ENCODE data around the gene ADD2.

Gene ADD2

DNA sequence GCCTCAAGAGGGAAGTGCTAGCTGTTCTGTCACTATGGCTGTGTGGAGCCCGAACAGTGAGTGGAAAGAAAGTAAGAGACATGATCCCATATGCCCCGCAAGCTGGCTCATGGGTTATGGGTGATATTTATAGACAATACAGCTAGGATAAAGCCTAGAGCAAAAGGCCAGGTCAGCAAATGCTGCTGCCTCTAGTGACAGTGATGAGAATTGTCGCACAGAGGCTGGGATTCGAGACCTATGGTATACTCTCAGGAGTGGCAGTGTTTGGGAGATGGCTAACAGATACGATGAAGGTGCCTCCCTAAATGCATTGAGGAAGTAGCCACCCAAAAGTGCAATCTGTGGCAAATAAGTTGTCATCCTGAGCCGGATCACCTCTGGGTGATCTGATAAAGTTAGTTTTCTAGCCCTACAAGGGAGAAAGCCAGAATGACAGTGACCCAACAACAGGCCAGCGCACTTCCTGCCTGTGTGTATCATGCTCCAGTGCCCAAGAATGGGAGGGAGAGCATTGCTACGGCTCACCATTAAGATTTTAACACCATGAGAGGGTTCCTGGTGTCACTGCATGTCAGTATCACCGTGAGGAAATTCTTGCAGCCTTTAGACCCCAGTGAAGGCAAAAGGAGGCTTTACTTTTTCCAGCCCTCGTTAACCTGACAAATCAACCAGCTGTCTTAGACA, 122.1 kb downstream of the ADD2 start:
- Histone ChIP-seq H3K4me1 (ENCODE audit: control insufficient read depth, insufficient read depth, low read length) (peaks cover 1% of the 10 kb centered on the region; the same call in 1 of the 2 replicates), H3K27me3 (ENCODE audit: control insufficient read depth, insufficient read depth, low read length) (no peaks in the 10 kb centered on the region), H3K4me3 (ENCODE audit: low read length) (no peak overlapping the region), H3K36me3 (ENCODE audit: control insufficient read depth, insufficient read depth, low read length) (no peaks in the 10 kb centered on the region), H3K9me3 (ENCODE audit: control insufficient read depth, insufficient read depth, low read length) (no peaks in the 10 kb centered on the region), H3K27ac (ENCODE audit: low read length) (no peak overlapping the region)
- no peak for DNase-seq (ENCODE audit: low read depth, low spot score)
- no CpG with 5 or more reads among the region's 10 CpGs for WGBS (ENCODE audit: insufficient coverage, insufficient read length)

DNA sequence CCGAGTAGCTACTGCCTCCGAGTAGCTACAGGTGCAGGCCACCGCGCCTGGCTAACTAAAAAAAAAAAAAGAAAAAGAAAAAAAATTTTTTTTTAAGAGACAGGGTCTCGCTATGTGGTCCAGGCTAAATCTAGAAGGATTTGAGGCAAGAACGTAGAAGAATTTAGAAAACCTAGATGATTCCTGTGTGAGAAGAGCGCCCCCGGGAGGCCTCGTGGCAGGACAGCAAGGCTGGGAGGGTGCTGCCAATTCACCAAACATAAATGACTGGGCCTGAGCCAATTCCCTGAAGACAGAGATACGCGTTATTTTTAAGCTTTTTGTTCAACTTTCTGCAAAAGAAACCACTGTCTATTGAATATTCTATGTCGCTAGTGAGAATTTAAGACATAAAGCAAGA, 124.3 kb downstream of the ADD2 start:
- no peaks in the 10 kb centered on the region for H3K36me3 ChIP-seq (ENCODE audit: control insufficient read depth, insufficient read depth, low read length)
- H3K4me3 ChIP-seq (ENCODE audit: low read length), result no peak overlapping the region
- H3K4me1 ChIP-seq (ENCODE audit: control insufficient read depth, insufficient read depth, low read length), result peaks cover 1% of the 10 kb centered on the region; the same call in 1 of the 2 replicates
- DNase-seq (ENCODE audit: low read depth, low spot score), result no peak
- WGBS (ENCODE audit: insufficient coverage, insufficient read length), result no CpG with 5 or more reads among the region's 12 CpGs
- H3K27me3 ChIP-seq (ENCODE audit: control insufficient read depth, insufficient read depth, low read length), result no peaks in the 10 kb centered on the region
- H3K27ac ChIP-seq (ENCODE audit: low read length), result no peak overlapping the region
- H3K9me3 ChIP-seq (ENCODE audit: control insufficient read depth, insufficient read depth, low read length), result no peaks in the 10 kb centered on the region

DNA sequence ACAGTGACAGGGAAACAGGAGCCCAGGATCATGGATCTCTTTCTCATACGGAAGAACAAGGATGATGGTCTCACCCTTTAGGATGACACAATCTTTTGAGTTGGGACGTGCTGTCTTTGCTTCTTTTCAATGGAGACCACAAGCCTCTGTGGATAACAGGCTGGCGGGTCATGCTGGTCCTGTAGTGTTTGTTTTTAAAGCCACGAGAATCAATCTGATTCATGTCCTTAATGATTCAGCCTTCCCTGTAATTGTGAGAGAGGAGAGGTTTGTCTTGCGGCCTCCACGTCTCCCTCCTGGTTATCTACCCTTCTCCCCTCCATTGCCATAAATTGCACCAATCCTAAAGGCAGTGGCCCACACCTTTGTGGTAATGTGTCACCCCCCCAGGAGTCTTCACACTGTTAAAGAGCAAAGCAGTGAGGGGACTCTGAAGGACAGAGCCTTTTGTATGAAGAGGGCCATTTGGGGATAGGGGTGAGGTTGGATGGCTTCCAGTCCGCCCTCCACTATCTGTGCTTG, 126.7 kb downstream of the ADD2 start:
- H3K36me3 ChIP-seq (ENCODE audit: control insufficient read depth, insufficient read depth, low read length), result no peaks in the 10 kb centered on the region
- WGBS (ENCODE audit: insufficient coverage, insufficient read length), result no CpG with 5 or more reads among the region's 7 CpGs
- H3K4me3 ChIP-seq (ENCODE audit: low read length), result no peak overlapping the region
- no peaks in the 10 kb centered on the region for H3K9me3 ChIP-seq (ENCODE audit: control insufficient read depth, insufficient read depth, low read length)
- DNase-seq (ENCODE audit: low read depth, low spot score), result no peak
- peaks cover 1% of the 10 kb centered on the region; the same call in 1 of the 2 replicates for H3K4me1 ChIP-seq (ENCODE audit: control insufficient read depth, insufficient read depth, low read length)
- H3K27ac ChIP-seq (ENCODE audit: low read length), result no peak overlapping the region
- H3K27me3 ChIP-seq (ENCODE audit: control insufficient read depth, insufficient read depth, low read length), result no peaks in the 10 kb centered on the region

DNA sequence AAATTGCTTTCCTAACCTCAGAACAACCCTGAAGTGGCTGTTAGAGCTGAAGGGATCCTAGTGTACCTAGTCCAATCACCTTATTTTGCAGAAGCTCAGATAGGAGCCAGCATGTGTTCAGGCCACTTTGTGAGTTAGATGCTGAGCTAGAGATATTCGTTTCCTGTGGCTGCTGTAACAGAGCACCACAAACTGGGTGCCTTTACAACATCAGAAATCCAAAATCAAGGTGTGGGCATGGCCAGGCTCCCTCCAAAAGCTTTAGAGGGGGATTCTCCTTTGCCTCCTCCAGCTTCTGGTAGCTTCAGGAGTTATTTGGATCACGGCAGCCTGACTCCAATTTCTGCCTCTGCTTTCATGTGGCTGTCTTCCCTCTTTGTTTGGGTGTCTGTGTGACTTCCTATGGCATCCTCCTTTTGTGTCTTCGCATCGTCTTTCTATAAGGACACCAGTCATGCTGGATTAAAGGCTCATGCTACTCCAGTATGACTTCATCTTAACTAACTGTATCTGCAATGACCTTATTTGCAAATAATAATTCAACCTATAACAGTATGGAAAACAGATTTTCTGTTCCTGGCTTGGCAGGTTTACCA, 128.1 kb downstream of the ADD2 start:
- H3K27me3 ChIP-seq (ENCODE audit: control insufficient read depth, insufficient read depth, low read length), result no peaks in the 10 kb centered on the region
- H3K4me1 ChIP-seq (ENCODE audit: control insufficient read depth, insufficient read depth, low read length), result peaks cover 1% of the 10 kb centered on the region; the same call in 1 of the 2 replicates
- H3K27ac ChIP-seq (ENCODE audit: low read length), result no peak overlapping the region
- no peaks in the 10 kb centered on the region for H3K36me3 ChIP-seq (ENCODE audit: control insufficient read depth, insufficient read depth, low read length)
- WGBS (ENCODE audit: insufficient coverage, insufficient read length), result no CpG with 5 or more reads among the region's 4 CpGs
- no peak for DNase-seq (ENCODE audit: low read depth, low spot score)
- H3K4me3 ChIP-seq (ENCODE audit: low read length), result no peak overlapping the region
- H3K9me3 ChIP-seq (ENCODE audit: control insufficient read depth, insufficient read depth, low read length), result no peaks in the 10 kb centered on the region

DNA sequence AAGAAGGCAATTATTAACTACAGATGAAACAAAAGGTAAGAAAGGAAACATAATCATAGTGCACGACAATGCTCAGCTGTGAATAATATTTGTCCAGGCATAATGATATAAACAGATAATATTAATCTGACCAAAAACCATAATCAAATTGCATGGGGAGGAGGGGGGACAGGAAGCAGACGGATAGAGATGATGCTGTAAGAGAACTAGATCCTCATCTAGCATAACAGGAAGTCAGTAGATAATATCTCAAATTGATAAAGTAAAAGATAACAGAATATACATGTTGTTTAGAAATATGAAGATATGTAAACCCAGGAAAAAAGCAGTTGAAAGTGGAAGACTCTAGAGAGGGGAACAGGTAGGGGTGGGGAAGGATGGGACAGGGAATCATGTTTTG, 129.4 kb downstream of the ADD2 start:
- no CpG with 5 or more reads among the region's 2 CpGs for WGBS (ENCODE audit: insufficient coverage, insufficient read length)
- Histone ChIP-seq H3K4me3 (ENCODE audit: low read length) (no peak overlapping the region), H3K9me3 (ENCODE audit: control insufficient read depth, insufficient read depth, low read length) (no peaks in the 10 kb centered on the region; the same call in 1 of the 2 replicates), H3K27ac (ENCODE audit: low read length) (no peak overlapping the region), H3K4me1 (ENCODE audit: control insufficient read depth, insufficient read depth, low read length) (peaks cover 1% of the 10 kb centered on the region; the same call in 1 of the 2 replicates), H3K36me3 (ENCODE audit: control insufficient read depth, insufficient read depth, low read length) (no peaks in the 10 kb centered on the region), H3K27me3 (ENCODE audit: control insufficient read depth, insufficient read depth, low read length) (no peaks in the 10 kb centered on the region)
- DNase-seq (ENCODE audit: low read depth, low spot score), result no peak

DNA sequence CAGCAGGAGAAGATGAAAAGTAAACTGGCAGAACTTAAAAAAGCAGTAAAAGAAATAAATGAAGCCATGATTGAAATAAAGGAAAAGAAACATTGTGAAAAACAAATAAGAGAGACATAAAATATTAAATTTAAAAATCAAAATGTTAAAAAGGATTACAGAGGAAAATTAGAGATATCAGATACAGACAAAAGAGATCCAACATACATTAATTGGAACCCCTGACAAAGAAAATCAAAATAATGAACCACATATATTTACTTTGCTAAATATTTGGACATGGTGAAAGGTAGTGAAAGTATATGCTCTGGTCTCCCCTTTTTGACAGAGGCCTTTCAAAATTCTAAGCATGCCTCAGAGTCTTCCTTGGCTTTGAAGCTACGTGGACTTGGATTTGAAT, 134.5 kb downstream of the ADD2 start:
- WGBS (ENCODE audit: insufficient coverage, insufficient read length), result no CpG with 5 or more reads among the region's 1 CpG
- H3K27ac ChIP-seq (ENCODE audit: low read length), result no peak overlapping the region
- no peaks in the 10 kb centered on the region for H3K36me3 ChIP-seq (ENCODE audit: control insufficient read depth, insufficient read depth, low read length)

DNA sequence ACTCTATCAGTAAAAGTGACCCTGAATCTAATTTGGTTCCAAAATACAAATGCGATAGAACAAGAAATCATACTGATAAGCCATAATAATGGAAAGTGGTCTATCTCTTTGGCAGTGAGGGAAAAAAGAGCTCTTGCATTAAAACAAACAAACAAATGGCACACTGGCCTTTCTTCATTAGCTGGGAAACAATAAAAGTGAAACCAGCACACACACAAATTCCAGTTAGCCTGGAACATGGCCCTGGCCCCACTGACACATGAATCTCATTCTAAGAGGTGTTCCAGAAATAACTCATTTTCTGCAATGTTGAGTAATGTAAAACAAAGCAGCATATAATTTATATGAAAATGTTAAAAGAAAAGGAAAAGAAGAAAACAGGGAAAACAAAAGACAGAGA, 135.0 kb downstream of the ADD2 start:
- WGBS (ENCODE audit: insufficient coverage, insufficient read length), result no CpG with 5 or more reads among the region's 1 CpG
- no peaks in the 10 kb centered on the region; the same call in 1 of the 2 replicates for H3K9me3 ChIP-seq (ENCODE audit: control insufficient read depth, insufficient read depth, low read length)
- H3K36me3 ChIP-seq (ENCODE audit: control insufficient read depth, insufficient read depth, low read length), result no peaks in the 10 kb centered on the region
- no peaks in the 10 kb centered on the region for H3K27me3 ChIP-seq (ENCODE audit: control insufficient read depth, insufficient read depth, low read length)
- H3K4me1 ChIP-seq (ENCODE audit: control insufficient read depth, insufficient read depth, low read length), result peaks cover 1% of the 10 kb centered on the region; the same call in 1 of the 2 replicates
- no peak for DNase-seq (ENCODE audit: low read depth, low spot score)
- no peak overlapping the region for H3K27ac ChIP-seq (ENCODE audit: low read length)
- H3K4me3 ChIP-seq (ENCODE audit: low read length), result no peak overlapping the region

More for the DNA sequence above, 134.5 kb downstream of the ADD2 start:
- no peaks in the 10 kb centered on the region; the same call in 1 of the 2 replicates for H3K9me3 ChIP-seq (ENCODE audit: control insufficient read depth, insufficient read depth, low read length)
- no peak overlapping the region for H3K4me3 ChIP-seq (ENCODE audit: low read length)
- DNase-seq (ENCODE audit: low read depth, low spot score), result no peak
- H3K4me1 ChIP-seq (ENCODE audit: control insufficient read depth, insufficient read depth, low read length), result peaks cover 1% of the 10 kb centered on the region; the same call in 1 of the 2 replicates
- no peaks in the 10 kb centered on the region for H3K27me3 ChIP-seq (ENCODE audit: control insufficient read depth, insufficient read depth, low read length)

DNA sequence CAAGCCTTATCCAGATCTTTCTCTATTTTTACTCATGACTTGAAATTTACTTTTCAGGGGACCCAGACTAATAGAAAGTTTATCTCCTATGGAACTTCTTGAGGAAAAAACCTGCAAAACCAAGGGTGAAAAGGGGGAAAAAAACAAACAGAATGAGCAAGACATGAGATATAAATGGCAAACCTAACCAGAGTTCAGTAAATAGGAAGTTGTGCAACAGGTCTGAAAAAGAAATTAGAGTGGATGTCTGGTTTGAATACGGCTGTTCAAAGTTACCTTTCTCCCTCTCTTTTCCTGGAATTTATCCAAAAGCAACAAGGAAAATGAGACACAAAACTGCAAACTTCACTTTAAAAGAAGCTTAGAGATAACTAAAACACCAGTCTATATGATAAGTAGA, 135.6 kb downstream of the ADD2 start:
- no CpG with 5 or more reads among the region's 1 CpG for WGBS (ENCODE audit: insufficient coverage, insufficient read length)
- H3K36me3 ChIP-seq (ENCODE audit: control insufficient read depth, insufficient read depth, low read length), result no peaks in the 10 kb centered on the region

DNA sequence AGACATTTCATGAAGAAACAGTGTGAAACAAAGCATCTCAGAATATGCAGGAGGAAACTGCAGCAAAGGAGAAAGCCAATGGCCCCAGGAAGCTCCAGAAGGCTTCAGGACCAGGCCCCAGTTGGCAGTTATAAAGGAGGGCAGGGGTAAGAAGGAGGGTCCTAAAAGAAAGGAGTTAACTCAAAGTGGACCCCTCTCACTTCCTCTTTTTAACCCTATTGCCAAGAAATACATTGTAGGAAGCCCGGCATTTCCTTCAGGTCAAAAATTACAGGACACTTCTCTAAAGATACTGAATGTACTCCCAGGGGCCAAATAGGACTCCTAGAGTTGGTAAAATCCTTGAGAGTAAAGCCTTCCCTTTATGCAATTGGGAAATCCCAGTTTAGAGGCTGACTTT, 137.2 kb downstream of the ADD2 start:
- WGBS (ENCODE audit: insufficient coverage, insufficient read length), result no CpG with 5 or more reads among the region's 1 CpG
- H3K27me3 ChIP-seq (ENCODE audit: control insufficient read depth, insufficient read depth, low read length), result no peaks in the 10 kb centered on the region
- no peak for DNase-seq (ENCODE audit: low read depth, low spot score)
- no peak overlapping the region for H3K4me3 ChIP-seq (ENCODE audit: low read length)
- H3K27ac ChIP-seq (ENCODE audit: low read length), result no peak overlapping the region
- H3K36me3 ChIP-seq (ENCODE audit: control insufficient read depth, insufficient read depth, low read length), result no peaks in the 10 kb centered on the region
- no peaks in the 10 kb centered on the region; the same call in 1 of the 2 replicates for H3K9me3 ChIP-seq (ENCODE audit: control insufficient read depth, insufficient read depth, low read length)
- peaks cover 1% of the 10 kb centered on the region; the same call in 1 of the 2 replicates for H3K4me1 ChIP-seq (ENCODE audit: control insufficient read depth, insufficient read depth, low read length)

More for the DNA sequence above, 135.6 kb downstream of the ADD2 start:
- DNase-seq (ENCODE audit: low read depth, low spot score), result no peak
- no peak overlapping the region for H3K27ac ChIP-seq (ENCODE audit: low read length)
- no peaks in the 10 kb centered on the region for H3K27me3 ChIP-seq (ENCODE audit: control insufficient read depth, insufficient read depth, low read length)
- H3K9me3 ChIP-seq (ENCODE audit: control insufficient read depth, insufficient read depth, low read length), result no peaks in the 10 kb centered on the region; the same call in 1 of the 2 replicates
- H3K4me3 ChIP-seq (ENCODE audit: low read length), result no peak overlapping the region
- H3K4me1 ChIP-seq (ENCODE audit: control insufficient read depth, insufficient read depth, low read length), result peaks cover 1% of the 10 kb centered on the region; the same call in 1 of the 2 replicates

DNA sequence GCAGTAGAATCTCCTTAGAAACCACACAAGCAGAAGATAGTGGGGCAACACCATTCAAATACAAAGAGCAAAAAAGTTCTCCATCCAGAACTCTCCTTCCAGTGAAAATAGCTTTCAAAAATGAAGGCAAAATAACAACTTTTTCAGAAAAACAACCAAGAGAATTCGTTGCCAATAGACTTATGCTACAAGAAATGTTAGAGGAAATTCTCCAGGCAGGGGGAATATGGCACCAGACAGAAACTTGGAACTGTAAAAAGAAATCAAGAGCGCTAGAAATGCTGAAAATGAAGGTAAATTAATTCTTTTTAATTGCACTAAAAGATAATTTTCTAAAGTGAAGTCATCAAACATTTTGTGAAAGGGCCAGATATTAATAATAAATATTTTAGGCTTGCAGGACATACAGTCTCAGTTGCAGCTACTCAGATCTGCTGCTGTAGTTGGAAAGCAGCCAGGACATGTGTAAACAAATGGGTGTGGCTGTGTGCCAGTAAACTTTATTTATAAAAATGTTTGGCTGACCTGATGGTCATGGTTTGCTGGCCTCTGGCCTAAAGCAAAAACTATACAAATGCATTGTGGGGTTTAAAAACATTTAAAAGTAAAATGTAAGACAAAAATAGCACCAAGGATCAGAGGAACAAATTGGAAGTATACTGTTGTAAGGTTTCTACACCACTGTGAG, 140.6 kb downstream of the ADD2 start:
- Histone ChIP-seq H3K27ac (ENCODE audit: low read length) (no peak overlapping the region), H3K9me3 (ENCODE audit: control insufficient read depth, insufficient read depth, low read length) (no peaks in the 10 kb centered on the region), H3K27me3 (ENCODE audit: control insufficient read depth, insufficient read depth, low read length) (no peaks in the 10 kb centered on the region), H3K4me3 (ENCODE audit: low read length) (no peak overlapping the region), H3K4me1 (ENCODE audit: control insufficient read depth, insufficient read depth, low read length) (peaks cover 1% of the 10 kb centered on the region; the same call in 1 of the 2 replicates), H3K36me3 (ENCODE audit: control insufficient read depth, insufficient read depth, low read length) (no peaks in the 10 kb centered on the region)
- WGBS (ENCODE audit: insufficient coverage, insufficient read length), result no CpG with 5 or more reads among the region's 2 CpGs
- DNase-seq (ENCODE audit: low read depth, low spot score), result no peak
